ENCODE measurements around the gene ACP7. TPM values are rescaled to one million over a fixed set of nuclear protein-coding genes. Genes with fewer than 3 reads are reported as not detected.

The ACP7 gene
- total RNA-seq, 1 donor, result not detected

DNA sequence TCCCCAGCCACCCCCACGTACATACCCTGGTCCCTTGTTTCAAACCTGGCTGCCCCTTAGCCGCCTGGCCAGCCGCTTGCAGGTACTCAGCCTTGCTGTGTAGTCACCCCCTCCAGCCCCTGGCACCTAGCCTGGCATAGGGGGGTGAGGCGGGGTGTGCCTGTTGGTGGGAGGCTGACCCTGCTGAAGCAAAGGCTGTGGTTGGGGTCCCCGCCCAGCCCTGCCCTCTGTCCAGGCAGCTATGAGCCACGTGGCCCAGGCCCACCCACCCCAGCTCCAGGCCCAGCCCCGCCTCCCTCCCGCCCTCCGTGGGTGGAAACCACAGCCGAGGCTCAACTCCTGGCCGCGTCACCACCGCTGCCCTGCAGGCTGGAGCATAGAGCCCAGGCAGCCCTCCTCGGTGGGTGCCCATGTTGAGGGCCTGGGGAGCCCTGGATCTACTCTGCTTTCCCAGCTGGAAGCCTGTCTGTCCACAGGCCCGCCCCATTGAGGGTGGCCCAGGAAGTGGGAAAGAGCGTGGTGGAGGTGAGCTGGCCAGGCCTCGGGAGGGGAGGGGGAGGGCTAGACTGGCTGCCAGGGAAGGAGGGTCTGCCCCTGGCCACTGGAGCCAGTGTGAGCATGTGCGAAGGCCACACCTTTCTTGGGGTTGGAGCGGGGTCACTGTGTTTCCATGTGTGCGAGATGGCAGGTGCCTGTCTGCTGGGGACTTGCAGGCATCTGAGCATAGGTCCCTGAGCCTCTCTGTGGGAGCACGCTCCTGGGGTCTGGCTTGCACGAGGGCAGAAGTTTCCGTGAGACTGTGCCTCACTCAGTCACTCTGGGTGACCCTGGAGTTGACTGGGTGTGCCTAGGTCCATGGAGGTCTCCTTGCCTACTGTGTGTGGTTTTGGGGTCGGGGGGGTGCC is 72.4 kb downstream of the ACP7 start:
- peak; percentile 95 for DNase-seq (ENCODE audit: insufficient read length, low spot score, missing footprints)
- Histone ChIP-seq H3K4me2 (ENCODE audit: insufficient read depth, low read length) (peak overlapping the region; percentile 84), H4K20me1 (ENCODE audit: insufficient read depth, low read length) (peaks cover 38% of the 10 kb centered on the region), H2AFZ (ENCODE audit: low read length) (no peak overlapping the region), H3K79me2 (ENCODE audit: insufficient read depth, low read length) (peaks cover 83% of the 10 kb centered on the region), H3K36me3 (ENCODE audit: insufficient read depth, low read length) (no peaks in the 10 kb centered on the region), H3K27ac (ENCODE audit: low read depth, low read length) (peak overlapping the region; percentile 33), H3K27me3 (ENCODE audit: insufficient read depth, low read length) (no peaks in the 10 kb centered on the region), H3K4me3 (ENCODE audit: insufficient read depth, low read length) (peak overlapping the region; percentile 75), H3K4me1 (ENCODE audit: insufficient read depth, low read length) (peaks cover 40% of the 10 kb centered on the region), H3K9me3 (ENCODE audit: low read depth, low read length) (no peaks in the 10 kb centered on the region)
- TF ChIP-seq, protein P1, sequence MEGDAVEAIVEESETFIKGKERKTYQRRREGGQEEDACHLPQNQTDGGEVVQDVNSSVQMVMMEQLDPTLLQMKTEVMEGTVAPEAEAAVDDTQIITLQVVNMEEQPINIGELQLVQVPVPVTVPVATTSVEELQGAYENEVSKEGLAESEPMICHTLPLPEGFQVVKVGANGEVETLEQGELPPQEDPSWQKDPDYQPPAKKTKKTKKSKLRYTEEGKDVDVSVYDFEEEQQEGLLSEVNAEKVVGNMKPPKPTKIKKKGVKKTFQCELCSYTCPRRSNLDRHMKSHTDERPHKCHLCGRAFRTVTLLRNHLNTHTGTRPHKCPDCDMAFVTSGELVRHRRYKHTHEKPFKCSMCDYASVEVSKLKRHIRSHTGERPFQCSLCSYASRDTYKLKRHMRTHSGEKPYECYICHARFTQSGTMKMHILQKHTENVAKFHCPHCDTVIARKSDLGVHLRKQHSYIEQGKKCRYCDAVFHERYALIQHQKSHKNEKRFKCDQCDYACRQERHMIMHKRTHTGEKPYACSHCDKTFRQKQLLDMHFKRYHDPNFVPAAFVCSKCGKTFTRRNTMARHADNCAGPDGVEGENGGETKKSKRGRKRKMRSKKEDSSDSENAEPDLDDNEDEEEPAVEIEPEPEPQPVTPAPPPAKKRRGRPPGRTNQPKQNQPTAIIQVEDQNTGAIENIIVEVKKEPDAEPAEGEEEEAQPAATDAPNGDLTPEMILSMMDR (IDR thresholded peaks at IDR 0.05; ENCODE audit: extremely low read depth, low read depth, low read length), result no peak

DNA sequence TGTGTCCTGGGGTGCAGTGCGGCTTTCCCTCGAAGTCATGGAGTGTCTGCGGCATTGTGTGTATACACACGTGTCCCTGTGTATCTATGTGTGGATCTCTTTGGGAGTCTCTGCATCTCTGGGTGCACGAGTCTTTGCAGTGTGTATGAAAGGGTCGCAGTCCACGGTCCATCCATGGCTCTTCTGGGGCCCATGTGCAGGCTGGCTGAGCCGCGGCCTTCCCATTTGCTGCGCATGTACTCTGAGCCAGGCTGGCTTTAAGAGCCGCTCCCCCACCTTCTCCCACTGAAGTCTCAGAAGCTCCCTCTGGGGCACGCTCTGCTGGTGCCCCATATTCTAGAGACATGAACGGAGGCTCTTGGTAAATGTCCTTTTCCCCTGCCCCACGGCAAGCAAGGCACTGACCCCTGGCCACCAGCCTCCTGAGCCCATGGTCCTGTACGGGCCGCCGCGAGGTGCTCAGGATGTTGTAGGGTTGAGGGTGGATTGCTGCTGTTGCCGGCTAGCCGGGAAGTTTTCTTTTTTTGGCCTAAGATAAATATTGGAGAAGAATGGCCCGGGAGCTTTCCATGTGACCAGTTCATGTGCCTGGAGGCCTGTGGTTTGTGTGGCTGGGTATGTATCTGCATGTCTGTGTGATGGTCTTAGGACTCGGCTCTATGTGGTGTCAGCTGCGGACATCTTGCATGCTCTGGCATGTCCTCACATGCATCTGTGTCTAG is 73.3 kb downstream of the ACP7 start:
- Histone ChIP-seq H3K79me2 (ENCODE audit: insufficient read depth, low read length) (peaks cover 84% of the 10 kb centered on the region), H3K4me2 (ENCODE audit: insufficient read depth, low read length) (peak overlapping the region; percentile 84), H2AFZ (ENCODE audit: low read length) (peak overlapping the region; percentile 64), H3K27me3 (ENCODE audit: insufficient read depth, low read length) (no peaks in the 10 kb centered on the region), H4K20me1 (ENCODE audit: insufficient read depth, low read length) (peaks cover 39% of the 10 kb centered on the region), H3K36me3 (ENCODE audit: insufficient read depth, low read length) (no peaks in the 10 kb centered on the region), H3K9me3 (ENCODE audit: low read depth, low read length) (no peaks in the 10 kb centered on the region), H3K4me1 (ENCODE audit: insufficient read depth, low read length) (peaks cover 41% of the 10 kb centered on the region), H3K27ac (ENCODE audit: low read depth, low read length) (peak overlapping the region; percentile 12), H3K4me3 (ENCODE audit: insufficient read depth, low read length) (peak overlapping the region; percentile 75)
- TF ChIP-seq, protein P1 (IDR thresholded peaks at IDR 0.05; ENCODE audit: extremely low read depth, low read depth, low read length), result no peak
- peak; percentile 92 for DNase-seq (ENCODE audit: insufficient read length, low spot score, missing footprints)

DNA sequence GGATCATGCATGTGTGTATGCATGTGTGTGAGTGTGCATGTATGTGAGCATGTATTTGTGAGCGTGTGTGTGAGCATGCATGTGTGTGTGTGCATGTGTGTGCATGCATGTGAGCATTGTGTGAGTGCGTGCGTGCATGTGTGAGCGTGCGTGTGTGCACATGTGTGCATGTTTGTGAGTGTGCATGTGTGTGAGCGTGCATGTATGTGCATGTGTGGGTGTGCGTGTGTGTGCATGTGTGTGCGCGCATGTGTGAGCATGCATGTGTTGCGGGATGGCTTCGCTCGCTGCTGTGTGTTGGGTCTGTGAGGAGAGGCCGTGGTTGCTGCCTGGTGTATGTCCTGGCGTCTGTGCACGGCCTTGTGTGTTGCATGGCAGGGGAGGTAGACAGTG is 73.8 kb downstream of the ACP7 start:
- peak overlapping the region; percentile 84 for H3K4me2 ChIP-seq (ENCODE audit: insufficient read depth, low read length)
- H3K4me3 ChIP-seq (ENCODE audit: insufficient read depth, low read length), result peak overlapping the region; percentile 75
- H3K27ac ChIP-seq (ENCODE audit: low read depth, low read length), result peak overlapping the region; percentile 12
- peaks cover 41% of the 10 kb centered on the region for H3K4me1 ChIP-seq (ENCODE audit: insufficient read depth, low read length)
- no peaks in the 10 kb centered on the region for H3K9me3 ChIP-seq (ENCODE audit: low read depth, low read length)
- TF ChIP-seq, protein P1 (IDR thresholded peaks at IDR 0.05; ENCODE audit: extremely low read depth, low read depth, low read length), result no peak
- peaks cover 86% of the 10 kb centered on the region for H3K79me2 ChIP-seq (ENCODE audit: insufficient read depth, low read length)
- H3K27me3 ChIP-seq (ENCODE audit: insufficient read depth, low read length), result no peaks in the 10 kb centered on the region
- no peaks in the 10 kb centered on the region for H3K36me3 ChIP-seq (ENCODE audit: insufficient read depth, low read length)
- H2AFZ ChIP-seq (ENCODE audit: low read length), result no peak overlapping the region
- peaks cover 40% of the 10 kb centered on the region for H4K20me1 ChIP-seq (ENCODE audit: insufficient read depth, low read length)
- DNase-seq (ENCODE audit: insufficient read length, low spot score, missing footprints), result no peak
